ENCODE results near the gene KYAT1. TPM values are rescaled to one million over a fixed set of nuclear protein-coding genes. Genes with fewer than 3 reads are reported as not detected.
"Not testable (repeated sequence)": the region's sequence is repeated elsewhere in the genome, so short reads cannot be mapped to it uniquely, and the experiment has no call there.

KYAT1 gene
- polyA plus RNA-seq, 1 donor = 6.5 TPM

DNA sequence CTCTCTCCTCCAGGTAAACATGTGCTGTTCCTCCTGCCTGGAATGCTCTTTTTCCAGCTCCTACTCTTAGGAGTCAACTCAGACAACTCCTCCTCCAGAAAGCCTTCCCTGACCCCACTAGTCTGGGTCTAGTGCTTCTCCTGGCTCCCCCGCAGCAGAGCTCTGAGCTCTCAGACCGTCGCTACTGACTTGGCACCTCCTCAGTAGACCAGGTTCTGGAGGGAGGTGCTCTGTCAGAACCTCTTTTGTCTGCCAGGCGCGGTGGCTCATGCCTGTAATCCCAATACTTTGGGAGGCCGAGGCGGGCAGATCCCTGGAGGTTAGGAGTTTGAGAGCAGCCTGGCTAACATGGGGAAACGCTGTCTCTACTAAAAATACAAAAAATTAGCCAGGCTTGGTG lies 3.6 kb upstream of the KYAT1 start:
- H3K4me3 ChIP-seq (ENCODE audit: low read length) = no peak overlapping the region
- H3K27me3 ChIP-seq (ENCODE audit: control insufficient read depth, insufficient read depth, low read length) = no peaks in the 10 kb centered on the region
- H3K4me1 ChIP-seq (ENCODE audit: control insufficient read depth, insufficient read depth, low read length) = peaks cover 17% of the 10 kb centered on the region
- no peaks in the 10 kb centered on the region for H3K9me3 ChIP-seq (ENCODE audit: control insufficient read depth, low read depth, low read length)
- peaks cover 32% of the 10 kb centered on the region for H3K36me3 ChIP-seq (ENCODE audit: control insufficient read depth, insufficient read depth, low read length)
- no peak for DNase-seq
- WGBS (ENCODE audit: insufficient coverage, low lambda C conversion rate) = no CpG with 5 or more reads among the region's 8 CpGs
- no peak overlapping the region for H3K27ac ChIP-seq (ENCODE audit: low read length)

DNA sequence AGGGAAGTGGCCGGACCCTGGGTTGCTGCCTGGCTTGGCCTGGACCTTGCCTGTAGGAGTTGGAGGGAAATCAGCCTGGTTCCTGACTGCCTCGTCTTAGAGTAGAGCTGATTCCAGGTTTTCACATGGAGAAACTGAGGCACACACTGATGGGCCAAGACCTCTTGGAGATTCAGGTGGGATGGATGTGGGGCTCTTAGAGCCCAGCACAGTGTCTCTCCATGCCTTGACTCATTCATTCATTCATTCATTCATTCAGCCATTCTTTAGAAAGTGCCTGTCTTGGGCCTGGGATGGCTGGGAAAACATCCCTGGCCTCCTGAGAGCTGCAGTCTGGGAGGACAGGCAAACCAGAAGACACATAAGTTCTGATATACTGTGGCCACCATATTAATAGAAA lies 2.4 kb upstream of the KYAT1 start:
- peaks cover 31% of the 10 kb centered on the region for H3K36me3 ChIP-seq (ENCODE audit: control insufficient read depth, insufficient read depth, low read length)
- no peaks in the 10 kb centered on the region for H3K9me3 ChIP-seq (ENCODE audit: control insufficient read depth, low read depth, low read length)
- no peak overlapping the region for H3K4me3 ChIP-seq (ENCODE audit: low read length)
- H3K27ac ChIP-seq (ENCODE audit: low read length) = no peak overlapping the region
- no CpG with 5 or more reads among the region's 2 CpGs for WGBS (ENCODE audit: insufficient coverage, low lambda C conversion rate)
- DNase-seq = no peak
- H3K4me1 ChIP-seq (ENCODE audit: control insufficient read depth, insufficient read depth, low read length) = peaks cover 20% of the 10 kb centered on the region
- H3K27me3 ChIP-seq (ENCODE audit: control insufficient read depth, insufficient read depth, low read length) = no peaks in the 10 kb centered on the region

DNA sequence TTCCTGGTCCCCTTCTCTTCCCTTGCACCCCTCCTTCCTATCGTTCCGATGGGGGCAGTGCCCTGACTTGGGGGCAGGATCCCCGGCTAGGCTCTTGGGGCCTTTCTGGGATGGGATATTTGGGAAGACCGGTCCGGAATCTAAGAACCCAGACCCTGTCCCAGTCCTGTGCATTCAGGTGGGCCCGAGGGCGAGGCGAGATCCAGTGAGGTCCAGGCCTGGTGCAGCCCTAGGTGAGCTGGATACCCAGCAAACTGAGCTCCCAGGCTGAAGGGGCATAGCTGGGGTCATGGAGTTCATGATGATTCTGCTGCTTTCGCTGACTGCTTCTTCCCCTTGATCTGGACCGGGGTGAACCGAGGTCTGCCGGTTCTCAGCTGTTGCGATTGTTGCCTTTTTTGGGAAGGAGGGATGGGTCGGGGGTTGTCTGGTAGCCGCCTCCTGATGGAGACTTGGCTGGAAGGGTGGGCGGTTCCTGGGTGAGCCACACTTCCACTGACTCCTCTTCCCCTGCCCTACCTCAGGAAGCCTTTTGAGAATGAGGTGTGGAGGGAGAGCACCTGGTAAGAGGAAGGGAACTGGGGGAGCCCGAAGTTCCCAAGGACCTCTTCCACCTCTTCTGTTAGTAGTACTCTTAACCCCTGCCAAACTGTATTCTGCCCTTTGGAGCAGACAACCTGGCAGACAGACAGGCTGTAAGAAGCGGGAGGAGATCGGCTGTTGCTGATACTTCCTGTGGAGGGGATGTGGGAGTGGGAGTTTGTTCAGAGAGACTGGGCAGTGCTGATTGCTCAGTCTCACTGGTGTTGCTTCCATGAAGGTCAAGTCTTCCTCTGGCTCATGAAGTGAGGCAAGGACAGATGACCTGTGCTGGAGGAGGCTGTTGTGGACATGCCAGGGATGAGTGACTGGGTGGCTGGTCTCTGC lies 1.2 kb upstream of the KYAT1 start:
- peak in 1 of 2 donors; percentile 46 for DNase-seq
- Histone ChIP-seq H3K27me3 (ENCODE audit: control insufficient read depth, insufficient read depth, low read length) (no peaks in the 10 kb centered on the region), H3K27ac (ENCODE audit: low read length) (peak overlapping the region; percentile 88), H3K36me3 (ENCODE audit: control insufficient read depth, insufficient read depth, low read length) (peaks cover 19% of the 10 kb centered on the region), H3K4me1 (ENCODE audit: control insufficient read depth, insufficient read depth, low read length) (peaks cover 20% of the 10 kb centered on the region), H3K4me3 (ENCODE audit: low read length) (peak overlapping the region; percentile 83), H3K9me3 (ENCODE audit: control insufficient read depth, low read depth, low read length) (no peaks in the 10 kb centered on the region)
- WGBS (ENCODE audit: insufficient coverage, low lambda C conversion rate) = no CpG with 5 or more reads among the region's 19 CpGs

DNA sequence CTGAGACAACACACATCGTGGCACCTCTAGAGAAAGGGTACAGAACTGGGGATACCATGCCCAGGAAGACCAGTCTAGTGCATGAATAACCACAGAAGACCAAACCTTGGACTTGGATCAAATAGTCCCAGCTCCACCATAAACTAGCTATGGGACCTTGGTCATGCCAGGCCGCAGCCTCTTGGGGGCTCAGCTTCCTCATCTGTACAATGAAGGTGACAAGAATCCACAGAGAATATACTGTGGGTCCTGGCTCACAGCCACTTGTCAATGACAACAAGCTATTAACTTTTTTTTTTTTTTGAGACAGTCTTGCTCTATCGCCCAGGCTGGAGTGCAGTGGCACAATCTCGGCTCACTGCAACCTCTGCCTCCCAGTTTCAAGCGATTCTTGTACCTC lies 3.9 kb downstream of the KYAT1 start:
- Histone ChIP-seq H3K4me1 (ENCODE audit: control insufficient read depth, insufficient read depth, low read length) (peaks cover 21% of the 10 kb centered on the region), H3K27ac (ENCODE audit: low read length) (no peak overlapping the region), H3K9me3 (ENCODE audit: control insufficient read depth, low read depth, low read length) (no peaks in the 10 kb centered on the region), H3K36me3 (ENCODE audit: control insufficient read depth, insufficient read depth, low read length) (no peaks in the 10 kb centered on the region), H3K27me3 (ENCODE audit: control insufficient read depth, insufficient read depth, low read length) (no peaks in the 10 kb centered on the region), H3K4me3 (ENCODE audit: low read length) (no peak overlapping the region)
- no CpG with 5 or more reads among the region's 5 CpGs for WGBS (ENCODE audit: insufficient coverage, low lambda C conversion rate)
- peak in 1 of 2 donors; percentile 29 for DNase-seq

DNA sequence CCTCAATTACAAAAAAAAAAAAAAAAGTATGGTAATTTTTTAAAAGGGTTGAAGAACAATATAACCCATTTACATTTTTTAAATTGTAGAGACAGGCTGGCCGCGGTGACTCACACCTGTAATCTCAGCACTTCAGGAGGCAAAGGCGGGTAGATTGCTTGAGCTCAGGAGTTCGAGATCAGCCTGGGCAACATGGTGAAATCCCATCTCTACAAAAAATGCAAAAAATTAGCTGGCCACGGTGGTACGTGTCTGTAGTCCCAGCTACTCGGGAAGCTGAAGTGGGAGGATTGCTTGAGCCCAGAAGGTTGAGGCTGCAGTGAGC lies 10.8 kb downstream of the KYAT1 start:
- not testable (repeated sequence) for H3K4me1 ChIP-seq (ENCODE audit: control insufficient read depth, insufficient read depth, low read length); H3K36me3 ChIP-seq (ENCODE audit: control insufficient read depth, insufficient read depth, low read length); H3K27me3 ChIP-seq (ENCODE audit: control insufficient read depth, insufficient read depth, low read length); H3K9me3 ChIP-seq (ENCODE audit: control insufficient read depth, low read depth, low read length); H3K27ac ChIP-seq (ENCODE audit: low read length); H3K4me3 ChIP-seq (ENCODE audit: low read length); DNase-seq
- no CpG with 5 or more reads among the region's 7 CpGs for WGBS (ENCODE audit: insufficient coverage, low lambda C conversion rate)

DNA sequence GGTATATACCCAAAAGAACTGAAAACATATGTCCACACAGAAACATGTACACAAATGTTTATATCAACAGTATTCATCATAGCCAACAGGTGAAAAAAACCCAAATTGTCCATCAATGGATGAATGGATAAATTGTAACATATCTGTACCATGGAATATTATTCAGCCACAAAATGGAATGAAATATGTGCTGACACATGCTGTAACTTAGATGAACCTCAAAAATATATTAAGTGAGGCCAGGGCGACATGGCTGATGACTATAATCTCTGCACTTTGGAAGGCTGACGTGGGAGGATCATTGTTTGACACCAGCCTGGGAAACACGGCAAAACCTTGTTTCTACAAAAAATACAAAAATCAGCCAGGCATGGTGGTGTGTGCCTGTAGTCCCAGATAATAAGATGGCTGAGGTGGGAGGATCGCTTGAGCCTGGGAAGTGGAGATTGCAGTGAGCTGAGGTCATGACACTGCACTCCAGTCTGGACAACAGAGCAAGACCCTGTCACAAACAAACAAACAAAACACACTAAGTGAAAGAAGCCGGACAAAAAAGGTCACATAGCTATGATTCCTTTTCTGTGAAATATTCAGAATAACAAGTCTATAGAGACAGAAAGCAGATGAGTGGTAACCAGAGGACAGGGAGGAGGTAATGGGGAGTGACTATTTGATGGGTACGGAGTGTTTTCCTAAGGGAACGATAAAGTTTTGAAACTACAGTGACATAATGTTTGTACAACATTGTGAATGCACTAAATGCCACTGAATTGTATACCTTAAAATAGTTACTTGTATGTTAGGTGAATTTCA lies 11.4 kb downstream of the KYAT1 start:
- Histone ChIP-seq H3K4me3 (ENCODE audit: low read length) (no peak overlapping the region), H3K27me3 (ENCODE audit: control insufficient read depth, insufficient read depth, low read length) (no peaks in the 10 kb centered on the region), H3K4me1 (ENCODE audit: control insufficient read depth, insufficient read depth, low read length) (no peaks in the 10 kb centered on the region), H3K36me3 (ENCODE audit: control insufficient read depth, insufficient read depth, low read length) (no peaks in the 10 kb centered on the region), H3K27ac (ENCODE audit: low read length) (no peak overlapping the region), H3K9me3 (ENCODE audit: control insufficient read depth, low read depth, low read length) (no peaks in the 10 kb centered on the region)
- no peak for DNase-seq
- WGBS (ENCODE audit: insufficient coverage, low lambda C conversion rate) = 82% methylated on average over 3 of the region's 7 CpGs

DNA sequence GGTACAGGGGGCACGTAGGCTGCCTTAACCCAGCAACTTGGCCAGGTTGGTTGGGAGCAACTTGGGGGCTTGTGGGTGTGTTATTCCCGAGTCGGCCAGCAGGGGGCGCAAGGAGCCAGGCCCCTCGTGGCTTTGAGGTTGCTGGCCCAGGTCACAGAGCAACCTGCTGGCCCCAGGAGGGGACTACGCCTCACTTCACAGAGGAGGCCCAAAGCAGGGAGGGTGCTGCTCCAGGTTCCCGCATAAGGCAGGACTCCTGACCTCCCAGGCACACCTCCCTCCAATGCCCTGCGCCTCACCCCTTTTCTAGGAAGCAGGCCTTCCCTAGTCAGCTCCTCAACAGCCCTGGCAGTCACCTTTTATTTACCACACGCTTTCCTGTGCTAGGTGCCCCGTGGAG lies 18.1 kb downstream of the KYAT1 start:
- no CpG with 5 or more reads among the region's 10 CpGs for WGBS (ENCODE audit: insufficient coverage, low lambda C conversion rate)
- Histone ChIP-seq H3K4me1 (ENCODE audit: control insufficient read depth, insufficient read depth, low read length) (peaks cover 6% of the 10 kb centered on the region), H3K27me3 (ENCODE audit: control insufficient read depth, insufficient read depth, low read length) (no peaks in the 10 kb centered on the region), H3K27ac (ENCODE audit: low read length) (no peak overlapping the region), H3K36me3 (ENCODE audit: control insufficient read depth, insufficient read depth, low read length) (no peaks in the 10 kb centered on the region), H3K4me3 (ENCODE audit: low read length) (no peak overlapping the region), H3K9me3 (ENCODE audit: control insufficient read depth, low read depth, low read length) (no peaks in the 10 kb centered on the region)
- DNase-seq = peak; percentile 75 to 81

DNA sequence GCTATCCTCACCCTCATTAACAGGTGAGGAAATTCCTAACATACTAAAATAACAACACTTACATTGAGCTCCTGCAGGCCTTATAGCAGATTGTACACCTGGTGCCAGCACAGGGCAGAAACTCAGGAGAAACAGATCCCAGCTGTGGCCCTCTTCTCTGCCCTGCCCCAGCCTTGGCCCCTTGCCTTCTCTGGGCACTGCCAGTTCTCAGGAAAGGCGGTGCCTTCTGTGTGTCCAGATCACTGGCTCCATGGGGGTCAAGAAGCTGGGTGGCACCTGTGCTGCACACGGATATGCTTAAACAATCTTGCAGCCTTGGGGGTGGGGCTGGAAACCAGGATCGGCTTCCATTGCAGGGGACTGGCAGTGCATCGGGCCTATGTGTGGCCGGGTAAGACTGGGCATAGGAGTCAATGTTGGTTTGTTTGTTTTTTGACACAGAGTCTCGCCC lies 19.3 kb downstream of the KYAT1 start:
- no peaks in the 10 kb centered on the region for H3K36me3 ChIP-seq (ENCODE audit: control insufficient read depth, insufficient read depth, low read length)
- no peaks in the 10 kb centered on the region for H3K9me3 ChIP-seq (ENCODE audit: control insufficient read depth, low read depth, low read length)
- no peak overlapping the region for H3K27ac ChIP-seq (ENCODE audit: low read length)
- H3K27me3 ChIP-seq (ENCODE audit: control insufficient read depth, insufficient read depth, low read length) = no peaks in the 10 kb centered on the region
- H3K4me3 ChIP-seq (ENCODE audit: low read length) = no peak overlapping the region
- peaks cover 6% of the 10 kb centered on the region for H3K4me1 ChIP-seq (ENCODE audit: control insufficient read depth, insufficient read depth, low read length)
- no CpG with 5 or more reads among the region's 6 CpGs for WGBS (ENCODE audit: insufficient coverage, low lambda C conversion rate)
- no peak for DNase-seq

DNA sequence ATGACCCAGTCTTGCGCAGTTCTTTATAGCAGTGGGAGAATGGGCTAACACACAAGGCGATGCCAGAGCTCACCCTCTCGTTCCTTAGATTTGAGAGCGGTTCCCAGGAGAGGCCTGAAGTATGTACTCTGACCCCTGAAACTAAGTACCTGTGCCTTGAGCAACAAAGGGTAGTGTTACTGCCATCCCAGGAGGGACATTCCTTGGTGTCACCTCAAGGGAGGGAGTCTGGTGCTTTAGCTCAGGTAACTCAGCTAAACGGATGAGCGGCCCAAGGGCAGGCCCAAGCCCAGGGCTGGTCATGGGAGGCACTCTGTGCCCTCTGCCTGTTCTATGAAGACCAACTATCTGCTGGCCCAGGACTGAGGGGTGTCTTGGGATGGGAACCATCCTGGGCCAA lies 20.2 kb downstream of the KYAT1 start:
- Histone ChIP-seq H3K27ac (ENCODE audit: low read length) (no peak overlapping the region), H3K9me3 (ENCODE audit: control insufficient read depth, low read depth, low read length) (no peaks in the 10 kb centered on the region), H3K27me3 (ENCODE audit: control insufficient read depth, insufficient read depth, low read length) (no peaks in the 10 kb centered on the region), H3K4me3 (ENCODE audit: low read length) (no peak overlapping the region), H3K4me1 (ENCODE audit: control insufficient read depth, insufficient read depth, low read length) (peaks cover 6% of the 10 kb centered on the region), H3K36me3 (ENCODE audit: control insufficient read depth, insufficient read depth, low read length) (no peaks in the 10 kb centered on the region)
- no CpG with 5 or more reads among the region's 6 CpGs for WGBS (ENCODE audit: insufficient coverage, low lambda C conversion rate)
- peak; percentile 10 to 34 for DNase-seq

DNA sequence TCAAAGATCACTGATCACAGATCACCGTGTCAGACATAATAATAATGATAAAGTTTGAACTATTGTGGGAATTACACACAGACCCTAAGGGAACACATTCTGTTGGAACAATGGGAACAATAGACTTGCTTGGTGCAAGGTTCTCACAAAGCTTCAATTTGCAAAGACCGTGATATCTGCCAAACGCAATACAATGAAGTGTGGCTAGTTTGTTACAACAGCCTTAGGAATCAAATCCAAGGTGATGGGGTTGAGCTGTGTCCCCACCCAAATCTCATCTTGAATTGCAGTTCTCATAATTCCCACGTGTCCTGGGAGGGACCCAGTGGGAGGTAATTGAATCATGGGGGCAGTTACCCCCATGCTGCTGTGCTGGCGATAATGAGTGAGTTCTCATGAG lies 20.8 kb downstream of the KYAT1 start:
- DNase-seq = no peak
- Histone ChIP-seq H3K4me3 (ENCODE audit: low read length) (no peak overlapping the region), H3K9me3 (ENCODE audit: control insufficient read depth, low read depth, low read length) (no peaks in the 10 kb centered on the region), H3K36me3 (ENCODE audit: control insufficient read depth, insufficient read depth, low read length) (no peaks in the 10 kb centered on the region), H3K27ac (ENCODE audit: low read length) (no peak overlapping the region), H3K27me3 (ENCODE audit: control insufficient read depth, insufficient read depth, low read length) (no peaks in the 10 kb centered on the region), H3K4me1 (ENCODE audit: control insufficient read depth, insufficient read depth, low read length) (peaks cover 10% of the 10 kb centered on the region)
- WGBS (ENCODE audit: insufficient coverage, low lambda C conversion rate) = no CpG with 5 or more reads among the region's 5 CpGs
